Activated CD4-positive, alpha-beta memory T cell treated with anti-CD3 and anti-CD28 coated beads for 36 hours (primary cell): Measurements from ENCODE around the gene GPATCH2. TPM values are rescaled to one million over a fixed set of nuclear protein-coding genes. Genes with fewer than 3 reads are reported as not detected.
"Not testable (repeated sequence)": the region's sequence is repeated elsewhere in the genome, so short reads cannot be mapped to it uniquely, and the experiment has no call there.

Experiments
- CTCF ChIA-PET: fragments of 350-600 bp; sonication (Branson Sonifier 250); formaldehyde crosslinking; loops from one replicate; lab custom pipeline; 2021; ENCODE audit warnings: antibody characterized with exemption, inconsistent platforms; lab: Charles Lee
- POLR2A ChIA-PET: fragments of 350-600 bp; sonication (Branson Sonifier 250); formaldehyde crosslinking; loops from one replicate; lab custom pipeline; 2021; ENCODE audit warnings: antibody characterized with exemption; lab: Charles Lee
- DNase-seq: peaks from one replicate; pipeline ENCODE4 v3.0.0-alpha.2; 2020
- H3K27ac Mint-ChIP-seq: one replicate; pipeline ENCODE4 v1.8.0; 2021; ENCODE audit warnings: mixed read lengths
- H3K27me3 Mint-ChIP-seq: one replicate; pipeline ENCODE4 v1.8.0; 2021; ENCODE audit warnings: mixed read lengths
- H3K36me3 Mint-ChIP-seq: one replicate; pipeline ENCODE4 v1.8.0; 2021; ENCODE audit warnings: mixed read lengths
- H3K4me1 Mint-ChIP-seq: one replicate; pipeline ENCODE4 v1.8.0; 2021; ENCODE audit warnings: low read depth, mixed read lengths
- H3K4me3 Mint-ChIP-seq: one replicate; pipeline ENCODE4 v1.8.0; 2021; ENCODE audit warnings: mild to moderate bottlenecking, mixed read lengths
- H3K9me3 Mint-ChIP-seq: one replicate; pipeline ENCODE4 v1.8.0; 2021; ENCODE audit warnings: mixed read lengths
- intact Hi-C: fragments of 100-400 bp; cut with micrococcal nuclease; formaldehyde crosslinking; loops from one replicate; pipeline ENCODE4 v1.15.1; 2023
- total RNA-seq, 2 experiments: library from RNA; stranded (reverse); gene quantifications; one replicate each; pipeline ENCODE4 v1.2.3, GENCODE V29; 2021

GPATCH2 gene
- total RNA-seq, 2 experiments from 2014 or later = 7.8 to 7.9 TPM

DNA sequence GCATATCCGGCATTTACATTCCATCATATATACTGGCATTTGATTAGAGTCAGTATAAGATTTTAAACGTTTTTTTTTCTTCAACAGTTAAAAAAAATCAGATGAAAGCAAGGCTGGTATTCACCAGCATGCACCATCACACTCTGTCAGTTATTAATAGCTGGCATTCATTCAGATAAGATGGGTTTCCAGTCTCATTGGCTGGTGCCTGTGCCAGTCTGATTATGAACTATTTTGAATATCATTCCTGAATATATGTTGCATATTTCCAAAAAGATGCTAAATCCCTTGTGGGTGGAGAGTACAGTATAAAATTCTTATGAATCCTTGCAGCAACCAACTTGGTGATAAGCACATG lies 211.7 kb downstream of the GPATCH2 start:
- Mint-ChIP-seq H3K27me3 (peaks cover 14% of the 10 kb centered on the region), H3K9me3 (no peaks in the 10 kb centered on the region), H3K4me3 (no peak overlapping the region), H3K4me1 (no peaks in the 10 kb centered on the region), H3K36me3 (no peaks in the 10 kb centered on the region), H3K27ac (no peak overlapping the region)
- DNase-seq = no peak
- ChIA-PET POLR2A (no interaction called here), CTCF (no interaction called here)
- intact Hi-C loops = no loop called here

DNA sequence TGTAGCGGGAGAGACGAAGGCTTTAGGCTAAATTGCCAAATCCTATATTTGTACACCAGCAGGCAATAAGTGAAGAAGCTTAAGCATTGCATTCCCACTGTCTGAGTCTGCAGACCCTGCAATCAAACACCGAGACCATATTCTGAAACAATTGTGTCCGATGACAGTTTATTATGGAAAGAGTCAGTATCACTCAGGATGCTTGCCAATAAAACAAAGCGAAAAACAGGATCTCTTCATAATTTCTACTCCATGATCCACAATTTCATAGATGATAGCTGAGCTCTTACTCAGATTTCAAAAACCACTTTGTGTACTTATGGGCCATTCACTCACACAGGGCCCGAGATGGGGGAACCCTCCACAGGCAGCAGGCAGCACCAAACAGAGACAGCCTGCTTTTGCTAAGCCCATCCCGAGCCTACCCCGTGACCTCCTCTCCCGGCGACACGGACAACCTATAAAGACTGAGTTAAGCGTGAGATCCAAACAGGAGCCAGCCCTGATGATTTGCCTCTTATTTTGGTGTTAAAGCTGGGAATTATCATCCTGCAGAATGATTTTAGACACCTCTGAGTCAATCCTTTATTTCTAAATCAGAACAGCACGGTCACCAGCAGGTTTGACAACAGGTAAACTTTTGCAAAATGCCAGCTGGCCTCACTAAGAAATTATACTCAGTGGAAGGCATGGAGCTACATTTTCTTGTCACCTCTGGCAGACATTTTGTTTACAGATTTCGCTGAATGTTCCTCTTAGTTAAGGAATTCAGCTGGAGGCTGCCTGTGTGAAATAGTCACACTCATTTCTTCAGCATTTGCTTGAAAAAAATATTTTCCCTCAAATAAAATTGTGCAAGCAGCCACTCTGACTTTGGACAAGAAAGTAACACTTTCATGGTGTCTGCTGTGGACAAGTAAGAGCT lies 212.4 kb downstream of the GPATCH2 start:
- CTCF ChIA-PET = no interaction called here
- H3K9me3 Mint-ChIP-seq = no peaks in the 10 kb centered on the region
- H3K4me1 Mint-ChIP-seq = no peaks in the 10 kb centered on the region
- no peak overlapping the region for H3K4me3 Mint-ChIP-seq
- DNase-seq = no peak
- POLR2A ChIA-PET = no interaction called here
- intact Hi-C loops = no loop called here
- no peaks in the 10 kb centered on the region for H3K36me3 Mint-ChIP-seq
- peaks cover 14% of the 10 kb centered on the region for H3K27me3 Mint-ChIP-seq
- no peak overlapping the region for H3K27ac Mint-ChIP-seq

DNA sequence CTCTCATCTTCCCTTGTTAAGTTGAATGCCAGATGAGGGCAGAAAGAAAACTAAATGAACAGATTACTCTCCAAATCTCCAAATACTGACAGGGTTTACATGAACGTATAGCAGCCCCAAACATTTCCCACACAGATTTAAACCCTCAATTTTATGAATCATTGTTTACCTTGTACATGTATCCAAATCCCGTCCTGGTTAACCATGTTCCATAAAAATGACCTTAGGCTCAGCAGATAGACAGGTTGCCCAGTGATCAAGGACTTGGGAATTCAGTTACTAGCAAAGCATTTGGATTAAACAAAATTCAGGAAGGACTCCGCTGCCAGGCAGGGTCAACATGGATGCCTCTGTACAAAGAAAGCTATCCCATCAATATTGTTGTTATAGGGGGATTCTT lies 213.5 kb downstream of the GPATCH2 start:
- Mint-ChIP-seq H3K36me3 (no peaks in the 10 kb centered on the region), H3K27ac (no peak overlapping the region)

DNA sequence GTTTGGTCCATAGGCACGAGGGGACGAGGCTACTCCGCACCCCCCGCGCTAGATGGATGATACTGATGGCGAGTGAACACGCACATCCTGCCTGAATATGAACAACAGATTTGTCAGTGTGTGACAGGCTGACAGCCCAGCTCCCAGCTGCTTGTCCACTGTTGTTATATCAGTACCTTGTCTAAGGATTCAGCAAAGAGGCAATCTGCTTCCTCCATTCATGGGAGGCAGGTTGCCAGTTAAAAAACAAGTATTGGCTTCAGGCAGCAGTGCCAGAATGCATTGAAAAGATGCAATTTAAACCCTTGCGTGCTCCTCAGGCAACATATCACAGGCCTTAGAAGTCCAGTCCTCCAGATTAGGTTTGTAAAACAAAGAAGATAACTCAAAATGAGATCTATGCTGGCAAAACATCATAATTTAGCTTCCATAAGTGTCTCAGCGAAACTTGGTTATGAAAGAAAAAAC lies 223.3 kb downstream of the GPATCH2 start:
- no peaks in the 10 kb centered on the region for H3K4me1 Mint-ChIP-seq
- intact Hi-C loops = no loop called here
- H3K9me3 Mint-ChIP-seq = no peaks in the 10 kb centered on the region
- no peak for DNase-seq
- H3K27me3 Mint-ChIP-seq = no peaks in the 10 kb centered on the region
- ChIA-PET CTCF (no interaction called here), POLR2A (no interaction called here)
- no peak overlapping the region for H3K4me3 Mint-ChIP-seq
- H3K36me3 Mint-ChIP-seq = no peaks in the 10 kb centered on the region
- H3K27ac Mint-ChIP-seq = no peak overlapping the region

More for the DNA sequence above, 213.5 kb downstream of the GPATCH2 start:
- ChIA-PET POLR2A (no interaction called here), CTCF (no interaction called here)
- Mint-ChIP-seq H3K4me1 (no peaks in the 10 kb centered on the region), H3K4me3 (no peak overlapping the region), H3K27me3 (peaks cover 14% of the 10 kb centered on the region), H3K9me3 (no peaks in the 10 kb centered on the region)
- intact Hi-C loops = no loop called here
- DNase-seq = no peak

DNA sequence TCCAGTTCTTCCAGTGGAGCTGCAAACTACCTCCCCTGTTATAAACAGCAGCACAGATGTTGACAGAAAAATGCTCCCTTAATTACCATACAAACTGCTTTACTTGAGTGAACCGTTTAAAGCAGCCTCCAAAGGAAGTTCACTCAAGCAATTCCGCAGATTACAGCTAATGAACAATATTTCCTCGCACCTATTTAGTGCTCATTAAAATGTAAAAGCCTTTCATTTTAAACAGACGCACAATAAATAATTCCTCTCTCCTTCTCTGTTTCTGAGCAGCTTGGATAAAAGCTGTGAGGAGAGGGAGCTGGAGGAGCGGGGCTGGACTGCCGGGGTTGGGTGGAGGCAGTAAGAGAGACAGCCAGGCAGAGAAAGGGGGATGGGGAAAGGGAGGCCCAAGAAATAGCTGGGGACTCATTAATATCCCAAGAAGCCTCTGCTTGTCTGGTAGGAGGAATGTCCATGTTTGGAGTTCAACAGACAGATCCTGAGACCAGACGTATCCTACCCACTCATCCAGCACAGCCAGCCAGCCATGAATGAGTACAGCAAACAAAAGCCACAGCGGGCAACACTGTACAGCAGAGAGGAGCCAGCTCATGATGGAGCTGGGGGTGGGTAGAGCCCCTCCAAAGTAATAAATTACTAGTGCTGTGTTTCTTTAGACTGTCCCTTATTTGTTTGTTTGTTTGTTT lies 227.7 kb downstream of the GPATCH2 start:
- no peaks in the 10 kb centered on the region for H3K36me3 Mint-ChIP-seq
- no peaks in the 10 kb centered on the region for H3K9me3 Mint-ChIP-seq
- H3K27me3 Mint-ChIP-seq = no peaks in the 10 kb centered on the region
- H3K27ac Mint-ChIP-seq = no peak overlapping the region
- intact Hi-C loops = no loop called here
- ChIA-PET POLR2A (no interaction called here), CTCF (no interaction called here)
- H3K4me3 Mint-ChIP-seq = no peak overlapping the region
- DNase-seq = no peak
- H3K4me1 Mint-ChIP-seq = no peaks in the 10 kb centered on the region

DNA sequence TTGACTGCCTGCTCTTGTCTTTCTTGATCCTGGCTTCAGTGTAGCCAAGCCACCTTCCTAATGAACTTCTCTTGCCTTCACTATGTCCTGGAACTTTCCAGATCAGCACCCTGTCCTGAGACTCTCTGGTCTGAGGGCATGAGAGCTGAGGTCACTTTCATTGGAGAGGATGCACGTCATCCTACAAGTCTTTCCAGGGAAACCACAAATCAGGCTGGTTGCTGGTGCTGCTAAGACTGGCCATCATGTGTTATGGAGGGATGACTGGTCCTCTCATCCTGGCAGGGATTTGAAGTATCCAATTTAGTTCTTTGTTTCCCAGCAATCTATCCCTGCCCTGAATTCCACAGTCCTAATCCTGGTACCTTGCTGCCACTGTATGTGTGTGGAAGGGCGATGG lies 228.6 kb downstream of the GPATCH2 start:
- CTCF ChIA-PET = no interaction called here
- Mint-ChIP-seq H3K4me1 (no peaks in the 10 kb centered on the region), H3K4me3 (no peak overlapping the region), H3K9me3 (no peaks in the 10 kb centered on the region), H3K27ac (no peak overlapping the region), H3K36me3 (no peaks in the 10 kb centered on the region), H3K27me3 (no peaks in the 10 kb centered on the region)
- no peak for DNase-seq
- intact Hi-C loops = no loop called here
- POLR2A ChIA-PET = no interaction called here

DNA sequence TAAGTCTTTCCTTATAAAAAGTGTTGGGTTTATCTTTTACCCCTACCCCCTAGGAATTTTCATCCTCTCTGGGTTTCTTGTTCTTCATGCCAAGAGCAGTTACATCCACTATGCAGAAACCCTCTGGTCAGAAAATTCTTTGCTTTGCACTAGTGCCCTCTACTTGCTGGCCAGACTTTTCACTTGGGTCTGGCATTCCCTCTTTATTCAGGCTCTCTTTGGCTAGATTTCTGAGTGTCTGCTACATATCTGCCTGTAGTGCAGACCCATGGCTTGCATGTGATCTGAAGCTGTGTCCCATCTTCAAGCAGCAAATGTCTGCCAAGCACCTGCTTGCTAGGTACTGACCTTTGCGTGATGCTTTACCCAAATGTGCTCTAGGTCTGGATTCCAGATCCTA lies 237.0 kb downstream of the GPATCH2 start:
- H3K9me3 Mint-ChIP-seq = no peaks in the 10 kb centered on the region
- no peak for DNase-seq
- H3K4me3 Mint-ChIP-seq = no peak overlapping the region
- intact Hi-C loops = no loop called here
- no peak overlapping the region for H3K27ac Mint-ChIP-seq
- ChIA-PET POLR2A (no interaction called here), CTCF (no interaction called here)
- no peaks in the 10 kb centered on the region for H3K36me3 Mint-ChIP-seq
- H3K4me1 Mint-ChIP-seq = no peaks in the 10 kb centered on the region
- H3K27me3 Mint-ChIP-seq = no peaks in the 10 kb centered on the region

DNA sequence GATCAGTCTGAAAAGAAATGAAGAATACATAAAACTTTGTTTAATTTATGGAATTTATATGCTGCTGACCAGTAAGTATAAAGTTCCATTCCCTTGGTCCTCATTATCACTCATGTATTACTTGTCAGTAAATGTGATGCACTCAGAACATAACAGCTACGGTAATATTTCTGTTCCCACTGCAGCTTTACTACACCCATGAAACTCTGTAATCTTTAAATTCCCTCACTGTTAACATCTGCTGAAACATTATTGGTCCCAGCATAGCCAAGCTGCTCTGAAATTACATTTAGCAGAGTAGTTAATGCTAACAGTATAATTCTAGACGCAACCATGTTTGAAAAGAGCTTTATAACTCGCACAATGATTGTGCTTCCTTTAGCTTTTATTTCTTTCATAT lies 238.4 kb downstream of the GPATCH2 start:
- ChIA-PET POLR2A (no interaction called here), CTCF (no interaction called here)
- no peak overlapping the region for H3K27ac Mint-ChIP-seq
- no peaks in the 10 kb centered on the region for H3K4me1 Mint-ChIP-seq
- intact Hi-C loops = no loop called here
- no peak overlapping the region for H3K4me3 Mint-ChIP-seq
- no peaks in the 10 kb centered on the region for H3K9me3 Mint-ChIP-seq
- H3K36me3 Mint-ChIP-seq = no peaks in the 10 kb centered on the region
- DNase-seq = no peak
- H3K27me3 Mint-ChIP-seq = no peaks in the 10 kb centered on the region

DNA sequence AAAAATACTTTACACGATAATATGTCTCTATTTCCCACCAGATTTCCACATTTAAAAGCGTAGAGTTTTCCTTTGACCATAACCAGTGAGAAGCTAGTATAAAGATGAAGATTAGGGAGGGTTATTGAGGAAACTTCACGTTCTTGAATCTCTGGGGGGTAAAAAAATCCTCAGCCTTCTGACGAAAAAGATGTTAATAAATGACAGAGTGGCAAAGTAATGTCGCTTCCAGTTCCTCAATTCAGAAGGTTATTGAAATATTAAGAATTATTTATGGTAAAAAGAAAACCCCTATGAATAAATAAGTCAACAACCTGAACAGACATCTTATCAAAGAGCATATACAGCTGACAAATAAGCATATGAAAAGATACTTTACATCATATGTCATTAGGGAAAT lies 241.0 kb downstream of the GPATCH2 start:
- CTCF ChIA-PET = no interaction called here
- Mint-ChIP-seq H3K27ac (no peak overlapping the region), H3K36me3 (no peaks in the 10 kb centered on the region), H3K27me3 (no peaks in the 10 kb centered on the region), H3K4me3 (no peak overlapping the region), H3K4me1 (no peaks in the 10 kb centered on the region), H3K9me3 (peaks cover 10% of the 10 kb centered on the region)
- POLR2A ChIA-PET = no interaction called here
- DNase-seq = no peak
- intact Hi-C loops = no loop called here

DNA sequence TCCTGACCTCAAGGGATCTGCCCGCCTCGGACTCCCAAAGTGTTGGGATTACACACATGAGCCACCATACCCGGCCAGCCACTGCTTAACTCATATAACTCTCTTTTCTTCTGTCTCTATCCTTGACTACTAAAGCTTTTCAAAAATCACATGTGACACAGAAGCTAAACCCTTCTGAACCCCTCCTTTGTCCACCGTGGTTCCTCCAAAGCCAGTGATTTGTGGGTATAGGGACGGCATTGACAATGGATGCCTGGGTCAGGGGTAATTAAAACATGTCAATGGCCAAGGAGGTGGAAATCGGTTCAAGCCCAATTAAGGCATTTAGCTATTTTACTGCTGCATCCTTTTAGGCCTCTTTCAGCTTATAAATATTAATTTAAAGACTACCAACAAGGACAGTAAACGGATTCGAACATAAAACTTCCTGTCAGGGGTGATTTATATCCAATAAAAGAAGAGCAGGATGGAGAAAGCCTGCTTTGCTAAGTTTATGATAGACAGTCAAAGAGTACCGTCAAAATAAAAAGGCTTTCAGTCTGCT lies 242.3 kb downstream of the GPATCH2 start:
- no peaks in the 10 kb centered on the region for H3K36me3 Mint-ChIP-seq
- intact Hi-C loops = no loop called here
- DNase-seq = no peak
- peaks cover 11% of the 10 kb centered on the region for H3K9me3 Mint-ChIP-seq
- ChIA-PET CTCF (no interaction called here), POLR2A (no interaction called here)
- H3K4me3 Mint-ChIP-seq = no peak overlapping the region
- H3K4me1 Mint-ChIP-seq = no peaks in the 10 kb centered on the region
- H3K27me3 Mint-ChIP-seq = no peaks in the 10 kb centered on the region
- H3K27ac Mint-ChIP-seq = no peak overlapping the region

DNA sequence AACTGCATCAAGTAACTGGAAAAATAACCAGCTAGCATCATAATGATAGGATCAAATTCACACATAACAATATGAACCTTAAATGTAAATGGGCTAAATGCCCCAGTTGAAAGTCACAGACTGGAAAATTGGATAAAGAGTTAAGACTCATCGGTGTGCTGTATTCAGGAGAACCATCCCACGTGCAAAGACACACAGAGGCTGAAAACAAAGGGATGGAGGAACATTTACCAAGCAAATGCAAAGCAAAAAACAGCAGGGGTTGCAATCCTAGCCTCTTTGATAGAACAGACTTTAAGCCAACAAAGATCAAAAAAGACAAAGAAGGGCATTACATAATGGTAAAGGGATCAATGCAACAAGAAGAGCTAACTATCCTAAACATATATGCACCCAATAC lies 249.1 kb downstream of the GPATCH2 start:
- CTCF ChIA-PET, H3K36me3 Mint-ChIP-seq, intact Hi-C loops, H3K4me3 Mint-ChIP-seq, H3K27ac Mint-ChIP-seq, POLR2A ChIA-PET, DNase-seq, H3K27me3 Mint-ChIP-seq, H3K4me1 Mint-ChIP-seq: not testable (repeated sequence)
- H3K9me3 Mint-ChIP-seq = peaks cover 23% of the 10 kb centered on the region

DNA sequence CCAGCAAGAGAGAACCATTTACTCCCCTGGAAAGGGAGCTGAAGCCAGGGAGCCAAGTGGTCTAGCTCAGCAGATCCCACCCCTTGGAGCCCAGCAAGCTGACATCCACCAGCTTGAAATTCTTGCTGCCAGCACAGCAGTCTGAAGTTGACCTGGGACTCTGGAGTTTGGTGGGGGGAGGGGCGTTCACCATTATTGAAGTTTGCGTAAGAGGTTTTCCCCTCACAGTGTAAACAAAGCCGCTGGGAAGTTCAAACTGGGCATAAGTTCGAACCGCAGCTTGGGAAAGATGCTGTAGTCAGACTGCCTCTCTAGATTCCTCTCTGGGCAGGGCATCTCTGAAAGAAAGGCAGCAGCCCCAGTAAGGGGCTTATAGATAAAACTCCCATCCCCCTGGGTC lies 251.1 kb downstream of the GPATCH2 start:
- DNase-seq, H3K4me3 Mint-ChIP-seq, CTCF ChIA-PET, H3K27ac Mint-ChIP-seq, H3K36me3 Mint-ChIP-seq, intact Hi-C loops, H3K4me1 Mint-ChIP-seq, POLR2A ChIA-PET, H3K27me3 Mint-ChIP-seq: not testable (repeated sequence)
- H3K9me3 Mint-ChIP-seq = peaks cover 16% of the 10 kb centered on the region
